ENCODE measurements around the gene LMOD3. TPM values are rescaled to one million over a fixed set of nuclear protein-coding genes. Genes with fewer than 3 reads are reported as not detected.

LMOD3 gene
- total and polyA plus RNA-seq, 2 of the 8 experiments (the other 6 are each of a cell fraction or from before 2014, with no cell fraction given): not detected

DNA sequence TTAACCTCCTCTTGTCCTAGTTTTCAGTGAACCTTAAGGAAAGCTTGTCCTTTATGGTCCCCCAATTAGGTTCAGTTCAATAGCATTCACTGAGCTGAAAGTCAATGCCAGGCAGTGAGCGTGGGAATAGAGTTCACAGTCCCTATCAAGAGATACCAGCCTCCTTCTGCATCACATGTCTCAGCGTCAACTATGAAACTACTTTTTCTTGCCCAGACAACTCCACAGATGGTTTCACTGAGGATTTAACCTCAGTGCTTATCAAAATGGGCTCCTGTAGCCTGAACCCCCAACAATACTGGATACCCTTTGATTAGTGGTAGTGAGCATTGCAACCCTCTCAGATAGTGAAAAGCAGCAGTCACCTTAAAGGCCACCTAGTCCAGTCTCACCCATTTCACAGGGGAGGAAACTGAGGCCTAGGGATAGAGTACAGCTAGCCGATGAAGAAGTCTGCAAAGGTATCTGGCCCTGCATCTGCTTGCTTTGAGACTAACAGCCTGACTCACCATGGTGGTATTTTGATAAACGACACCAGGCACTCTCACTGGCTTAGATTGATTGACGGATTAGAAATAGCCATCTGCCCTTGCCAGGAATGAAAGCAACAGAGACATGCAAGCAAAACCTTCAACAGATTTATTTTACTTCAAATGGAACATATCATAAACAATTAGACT is 40.7 kb downstream of the LMOD3 start:
- Histone ChIP-seq H3K23me2 (ENCODE audit: low read depth, low read length) (peaks cover 8% of the 10 kb centered on the region), H3K79me2 (ENCODE audit: control insufficient read depth in 1 of 2, insufficient read depth in 2 of 2, low read length in 2 of 2) (peaks cover 0 to 25% of the 10 kb centered on the region in 2 experiments; a peak in 2 of 4 replicates), H3K36me3 (ENCODE audit: control insufficient read depth in 2 of 4, insufficient read depth in 4 of 4, low read length in 3 of 4) (no peaks in the 10 kb centered on the region), H2BK5ac (ENCODE audit: low read depth, low read length) (no peak overlapping the region), H3K14ac (ENCODE audit: insufficient read length) (no peak overlapping the region), H3K23ac (ENCODE audit: insufficient read length) (no peak overlapping the region), H2BK120ac (replicated peaks; ENCODE audit: low read depth, low read length) (no peak overlapping the region), H3K4me1 (replicated peaks in 1 of 4; ENCODE audit: control insufficient read depth in 3 of 4, insufficient read depth in 4 of 4, low read length in 3 of 4) (peaks cover 5 to 15% (median 11%) of the 10 kb centered on the region in 4 experiments), H3K9me3 (ENCODE audit: insufficient read depth in 2 of 2, low read depth in 1 of 2, low read length in 1 of 2) (no peaks in the 10 kb centered on the region), H4K20me1 (replicated peaks in 1 of 2; ENCODE audit: control insufficient read depth in 1 of 2, insufficient read depth in 2 of 2, low read length in 2 of 2) (no peaks in the 10 kb centered on the region), H3K79me1 (ENCODE audit: low read depth, low read length) (peaks cover 2% of the 10 kb centered on the region; the same call in 1 of the 2 replicates), H3K56ac (replicated peaks; ENCODE audit: insufficient read length, low read depth, low read length) (no peak overlapping the region), H2AFZ (ENCODE audit: low read length) (no peak overlapping the region), H4K91ac (replicated peaks; ENCODE audit: insufficient read length, low read length) (no peak overlapping the region), H3K4me3 (ENCODE audit: extremely low read depth in 1 of 4, insufficient read depth in 2 of 4, low read depth in 3 of 4, low read length in 4 of 4) (no peak overlapping the region), H3K4ac (replicated peaks; ENCODE audit: insufficient read length, low read depth, low read length) (no peak overlapping the region), H2BK12ac (ENCODE audit: low read depth, low read length) (no peak overlapping the region), H3K27ac (ENCODE audit: low read depth, low read length) (no peak overlapping the region), H3K27me3 (replicated peaks in 1 of 4; ENCODE audit: control insufficient read depth in 3 of 4, extremely low read depth in 1 of 4, insufficient read depth in 3 of 4, low read length in 3 of 4) (no peaks in the 10 kb centered on the region), H3K4me2 (ENCODE audit: insufficient read depth in 1 of 2, low read depth in 2 of 2, low read length in 2 of 2) (no peak overlapping the region), H2AK5ac (ENCODE audit: low read depth, low read length) (no peak overlapping the region), H4K5ac (ENCODE audit: insufficient read length, low read depth, low read length) (no peak overlapping the region), H2BK20ac (ENCODE audit: low read length) (no peak overlapping the region), H2BK15ac (ENCODE audit: low read length) (no peak overlapping the region), H4K8ac (ENCODE audit: extremely low read depth, insufficient read depth, low read length) (no peak overlapping the region), H3K18ac (ENCODE audit: extremely low read depth, low read length) (no peak overlapping the region), H3K9ac (replicated peaks in 1 of 4; ENCODE audit: extremely low read depth in 1 of 4, low read depth in 3 of 4, low read length in 3 of 4) (no peak overlapping the region)
- TF ChIP-seq MAFK (IDR thresholded peaks at IDR 0.05; ENCODE audit: low read depth, low read length) (no peak), KDM1A (IDR thresholded peaks at IDR 0.05; ENCODE audit: borderline replicate concordance, low read length) (peak; percentile 53; the same call in 1 of the 2 replicates), TCF12 (IDR thresholded peaks at IDR 0.05; ENCODE audit: low read depth, low read length) (no peak), ATF3 (IDR thresholded peaks at IDR 0.05; ENCODE audit: insufficient read depth, low read depth, low read length) (no peak), POU5F1 (IDR thresholded peaks at IDR 0.05; ENCODE audit: low read depth, low read length) (no peak), HDAC2 (IDR thresholded peaks at IDR 0.05; ENCODE audit: borderline replicate concordance in 1 of 2, low read depth in 2 of 2, low read length in 2 of 2) (no peak)
- TF ChIP-seq, protein P1, sequence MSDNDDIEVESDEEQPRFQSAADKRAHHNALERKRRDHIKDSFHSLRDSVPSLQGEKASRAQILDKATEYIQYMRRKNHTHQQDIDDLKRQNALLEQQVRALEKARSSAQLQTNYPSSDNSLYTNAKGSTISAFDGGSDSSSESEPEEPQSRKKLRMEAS (IDR thresholded peaks at IDR 0.05): no peak
- TF ChIP-seq, protein P2, sequence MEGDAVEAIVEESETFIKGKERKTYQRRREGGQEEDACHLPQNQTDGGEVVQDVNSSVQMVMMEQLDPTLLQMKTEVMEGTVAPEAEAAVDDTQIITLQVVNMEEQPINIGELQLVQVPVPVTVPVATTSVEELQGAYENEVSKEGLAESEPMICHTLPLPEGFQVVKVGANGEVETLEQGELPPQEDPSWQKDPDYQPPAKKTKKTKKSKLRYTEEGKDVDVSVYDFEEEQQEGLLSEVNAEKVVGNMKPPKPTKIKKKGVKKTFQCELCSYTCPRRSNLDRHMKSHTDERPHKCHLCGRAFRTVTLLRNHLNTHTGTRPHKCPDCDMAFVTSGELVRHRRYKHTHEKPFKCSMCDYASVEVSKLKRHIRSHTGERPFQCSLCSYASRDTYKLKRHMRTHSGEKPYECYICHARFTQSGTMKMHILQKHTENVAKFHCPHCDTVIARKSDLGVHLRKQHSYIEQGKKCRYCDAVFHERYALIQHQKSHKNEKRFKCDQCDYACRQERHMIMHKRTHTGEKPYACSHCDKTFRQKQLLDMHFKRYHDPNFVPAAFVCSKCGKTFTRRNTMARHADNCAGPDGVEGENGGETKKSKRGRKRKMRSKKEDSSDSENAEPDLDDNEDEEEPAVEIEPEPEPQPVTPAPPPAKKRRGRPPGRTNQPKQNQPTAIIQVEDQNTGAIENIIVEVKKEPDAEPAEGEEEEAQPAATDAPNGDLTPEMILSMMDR (IDR thresholded peaks at IDR 0.05; ENCODE audit: control extremely low read depth in 1 of 3, insufficient read depth in 1 of 3, low read depth in 1 of 3, low read length in 3 of 3): no peak
- DNase-seq (ENCODE audit: low read depth in 1 of 2, low spot score in 2 of 2): no peak
- FAIRE-seq: no peak
- ChIA-PET POLR2A (ENCODE audit: partially characterized antibody) (no interaction called here), CTCF (ENCODE audit: partially characterized antibody) (interaction anchor here (0.7 to 1.5 kb wide), 2 partner anchors 39 to 67 kb away, joined by 3 to 4 read pairs; no protein-coding TSS in a partner anchor)
- 81% methylated on average over 5 of the region's 5 CpGs; no CpG with 5 or more reads in 1 of the 2 experiments for WGBS, 2 experiments (ENCODE audit: extremely low coverage in 1 of 2, insufficient coverage in 1 of 2, insufficient read length in 1 of 2, insufficient replicate concordance in 2 of 2, low coverage in 1 of 2, low lambda C conversion rate in 2 of 2, missing lambda C conversion rate in 1 of 2)

All from H1 (cell line).